Measurements from ENCODE around the gene MGAT4C. TPM values are rescaled to one million over a fixed set of nuclear protein-coding genes. Genes with fewer than 3 reads are reported as not detected.

MGAT4C gene
- total RNA-seq, 1 experiment from 2014 or later, result not detected

DNA sequence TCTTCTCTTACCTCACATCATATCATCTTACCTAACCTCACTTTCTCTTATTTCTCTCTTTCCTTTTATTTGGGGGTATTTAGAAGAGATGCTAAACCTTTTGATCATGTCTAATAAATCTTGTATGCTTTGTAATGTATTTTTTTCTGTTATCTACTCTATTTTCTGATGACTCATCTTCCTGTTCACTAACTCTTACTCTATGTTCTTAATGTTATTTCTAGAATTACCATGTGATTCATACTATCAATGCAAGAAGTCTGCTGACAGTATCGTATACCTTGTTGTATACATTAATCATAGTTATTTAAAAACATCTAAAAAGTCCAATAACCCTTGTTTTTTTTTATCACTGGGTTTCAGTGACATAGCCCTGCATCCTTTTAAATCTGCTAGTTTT lies 62.3 kb downstream of the MGAT4C start:
- Mint-ChIP-seq H3K4me3 (ENCODE audit: unreplicated experiment) (no peak overlapping the region), H3K27ac (ENCODE audit: unreplicated experiment) (no peak overlapping the region), H3K27me3 (ENCODE audit: insufficient read depth, unreplicated experiment) (no peaks in the 10 kb centered on the region), H3K4me1 (ENCODE audit: low read depth, unreplicated experiment) (no peaks in the 10 kb centered on the region), H3K36me3 (ENCODE audit: insufficient read depth, unreplicated experiment) (no peaks in the 10 kb centered on the region), H3K9me3 (ENCODE audit: unreplicated experiment) (no peaks in the 10 kb centered on the region)
- Histone ChIP-seq H3K9me3 (no peaks in the 10 kb centered on the region), H3K4me3 (ENCODE audit: low read depth, low read length) (no peak overlapping the region), H3K4me1 (no peaks in the 10 kb centered on the region), H3K27me3 (replicated peaks; ENCODE audit: control insufficient read depth, insufficient read depth, low read length) (no peaks in the 10 kb centered on the region), H3K36me3 (ENCODE audit: control insufficient read depth, insufficient read depth, low read length) (no peaks in the 10 kb centered on the region)
- intact Hi-C loops (cut with micrococcal nuclease; ENCODE audit: unreplicated experiment), result no loop called here
- BruUV-seq (replicated peaks), result no TSS peak
- TF ChIP-seq CTCF (IDR thresholded peaks at IDR 0.05; ENCODE audit: insufficient read depth in 1 of 2, low read depth in 1 of 2, low read length in 1 of 2, severe bottlenecking in 1 of 2, unreplicated experiment in 1 of 2), result no peak
- no peak for DNase-seq
- ChIA-PET CTCF (no interaction called here), POLR2A (no interaction called here)

DNA sequence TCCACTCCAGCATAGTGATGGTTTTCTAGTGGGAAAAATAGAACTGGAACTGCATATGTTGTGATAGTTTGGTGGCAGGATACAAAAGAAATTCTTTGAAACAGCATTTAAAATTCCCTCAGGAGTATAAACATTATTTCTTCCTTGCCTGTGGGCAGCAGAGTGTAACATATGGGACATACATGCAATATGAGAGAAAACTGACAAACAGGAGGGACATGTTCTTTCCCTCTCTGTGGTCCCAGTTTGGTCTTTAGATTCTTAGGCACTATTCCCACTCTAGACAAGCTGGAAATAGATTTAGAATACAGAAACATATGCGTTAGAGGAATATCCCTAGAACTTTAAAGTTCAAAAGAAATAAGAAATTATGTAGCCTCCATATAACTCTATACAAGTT lies 68.0 kb downstream of the MGAT4C start:
- Histone ChIP-seq H3K4me1 (no peaks in the 10 kb centered on the region), H3K36me3 (ENCODE audit: control insufficient read depth, insufficient read depth, low read length) (no peaks in the 10 kb centered on the region), H3K27me3 (replicated peaks; ENCODE audit: control insufficient read depth, insufficient read depth, low read length) (no peaks in the 10 kb centered on the region), H3K9me3 (no peaks in the 10 kb centered on the region), H3K4me3 (ENCODE audit: low read depth, low read length) (no peak overlapping the region)
- H3K27ac Mint-ChIP-seq (ENCODE audit: unreplicated experiment), result no peak overlapping the region
- H3K4me1 Mint-ChIP-seq (ENCODE audit: low read depth, unreplicated experiment), result no peaks in the 10 kb centered on the region
- no TSS peak for BruUV-seq (replicated peaks)
- no peak overlapping the region for H3K4me3 Mint-ChIP-seq (ENCODE audit: unreplicated experiment)
- no peaks in the 10 kb centered on the region for H3K27me3 Mint-ChIP-seq (ENCODE audit: insufficient read depth, unreplicated experiment)
- ChIA-PET POLR2A (no interaction called here), CTCF (no interaction called here)
- intact Hi-C loops (cut with micrococcal nuclease; ENCODE audit: unreplicated experiment), result no loop called here
- H3K9me3 Mint-ChIP-seq (ENCODE audit: unreplicated experiment), result no peaks in the 10 kb centered on the region
- no peak for DNase-seq
- H3K36me3 Mint-ChIP-seq (ENCODE audit: insufficient read depth, unreplicated experiment), result no peaks in the 10 kb centered on the region
- TF ChIP-seq CTCF (IDR thresholded peaks at IDR 0.05; ENCODE audit: insufficient read depth in 1 of 2, low read depth in 1 of 2, low read length in 1 of 2, severe bottlenecking in 1 of 2, unreplicated experiment in 1 of 2), result no peak

DNA sequence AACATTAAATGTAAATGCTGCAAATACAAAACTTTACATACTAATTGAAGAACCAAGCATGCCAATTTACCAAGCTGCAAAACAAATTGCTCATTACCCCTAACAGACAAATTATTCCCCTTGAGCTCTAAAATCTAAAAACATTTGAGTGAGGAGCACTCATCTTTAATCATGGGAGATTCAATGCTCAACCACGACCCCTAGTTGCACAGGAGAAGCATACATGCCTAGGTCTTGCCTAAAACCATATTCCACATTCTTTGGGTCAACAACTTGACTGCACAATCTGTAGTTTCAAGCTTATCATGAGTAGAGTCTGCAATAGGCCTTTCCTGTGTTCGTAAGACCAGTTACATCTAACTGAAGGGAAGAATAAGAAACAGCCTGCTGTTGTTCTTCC lies 69.7 kb downstream of the MGAT4C start:
- Mint-ChIP-seq H3K4me3 (ENCODE audit: unreplicated experiment) (no peak overlapping the region), H3K27me3 (ENCODE audit: insufficient read depth, unreplicated experiment) (no peaks in the 10 kb centered on the region), H3K9me3 (ENCODE audit: unreplicated experiment) (no peaks in the 10 kb centered on the region), H3K36me3 (ENCODE audit: insufficient read depth, unreplicated experiment) (no peaks in the 10 kb centered on the region), H3K4me1 (ENCODE audit: low read depth, unreplicated experiment) (no peaks in the 10 kb centered on the region), H3K27ac (ENCODE audit: unreplicated experiment) (no peak overlapping the region)
- ChIA-PET CTCF (no interaction called here), POLR2A (no interaction called here)
- intact Hi-C loops (cut with micrococcal nuclease; ENCODE audit: unreplicated experiment), result no loop called here
- Histone ChIP-seq H3K36me3 (ENCODE audit: control insufficient read depth, insufficient read depth, low read length) (no peaks in the 10 kb centered on the region), H3K4me1 (no peaks in the 10 kb centered on the region), H3K27me3 (replicated peaks; ENCODE audit: control insufficient read depth, insufficient read depth, low read length) (no peaks in the 10 kb centered on the region), H3K4me3 (ENCODE audit: low read depth, low read length) (no peak overlapping the region), H3K9me3 (no peaks in the 10 kb centered on the region)
- no peak for DNase-seq
- peak; percentile 14 to 18 for TF ChIP-seq CTCF (IDR thresholded peaks at IDR 0.05; ENCODE audit: insufficient read depth in 1 of 2, low read depth in 1 of 2, low read length in 1 of 2, severe bottlenecking in 1 of 2, unreplicated experiment in 1 of 2)
- no TSS peak for BruUV-seq (replicated peaks)

Measured in Caco-2 (cell line).